Lung microvascular endothelial cell (primary cell): ENCODE measurements around the gene ADGRD1. TPM values are rescaled to one million over a fixed set of nuclear protein-coding genes. Genes with fewer than 3 reads are reported as not detected.

ENCODE experiments used
- DNase-seq, 2 donors: peaks; one replicate each; pipeline versions ENCODE4 v3.0.0 to v3.0.0-alpha.2; 2010; ENCODE audit warnings: low read depth in 2 of 2
- total RNA-seq: library from RNA; depleted of rRNA; stranded (reverse); fragments of >200 nt; gene quantifications from 2 replicates; pipeline ENCODE4 v1.2.1, GENCODE V29; 2014

The ADGRD1 gene
- total RNA-seq, 1 donor from 2014 or later = 0.20 TPM

- DNase-seq = no peak
Measured at GRCh38 chr12:131102991-131103668, 149.4 kb downstream of the ADGRD1 start.

- no peak for DNase-seq
Measured at GRCh38 chr12:131103669-131104462, 150.2 kb downstream of the ADGRD1 start.

GRCh38 chr12:131104463-131105350 lies 151.0 kb downstream of the ADGRD1 start:
- peak; percentile 81 to 89 for DNase-seq

GRCh38 chr12:131105351-131105735 lies 151.6 kb downstream of the ADGRD1 start:
- no peak for DNase-seq

GRCh38 chr12:131105736-131106348 lies 152.1 kb downstream of the ADGRD1 start:
- DNase-seq = no peak

- no peak for DNase-seq
Measured at GRCh38 chr12:131106349-131106941, 152.7 kb downstream of the ADGRD1 start.

- DNase-seq = no peak
Measured at GRCh38 chr12:131108177-131108955, 154.7 kb downstream of the ADGRD1 start.

- DNase-seq = no peak
Measured at GRCh38 chr12:131111446-131111845, 157.7 kb downstream of the ADGRD1 start.

GRCh38 chr12:131112021-131112420 lies 158.3 kb downstream of the ADGRD1 start:
- DNase-seq = no peak

GRCh38 chr12:131112700-131113290 lies 159.1 kb downstream of the ADGRD1 start:
- no peak for DNase-seq

GRCh38 chr12:131113568-131114270 lies 160.0 kb downstream of the ADGRD1 start:
- DNase-seq = no peak

GRCh38 chr12:131114271-131114670 lies 160.6 kb downstream of the ADGRD1 start:
- DNase-seq = no peak

GRCh38 chr12:131114942-131115584 lies 161.4 kb downstream of the ADGRD1 start:
- no peak for DNase-seq

GRCh38 chr12:131115766-131116467 lies 162.2 kb downstream of the ADGRD1 start:
- no peak for DNase-seq

- peak in 1 of 2 donors; percentile 22 for DNase-seq
Measured at GRCh38 chr12:131116468-131117117, 162.9 kb downstream of the ADGRD1 start.

GRCh38 chr12:131117438-131118245 lies 163.9 kb downstream of the ADGRD1 start:
- DNase-seq = no peak

GRCh38 chr12:131118371-131118770 lies 164.7 kb downstream of the ADGRD1 start:
- no peak for DNase-seq
